ENCODE measurements around the gene PDGFD. TPM values are rescaled to one million over a fixed set of nuclear protein-coding genes. Genes with fewer than 3 reads are reported as not detected.

PDGFD gene
- total RNA-seq, 1 donor from 2014 or later: 0.49 TPM

DNA sequence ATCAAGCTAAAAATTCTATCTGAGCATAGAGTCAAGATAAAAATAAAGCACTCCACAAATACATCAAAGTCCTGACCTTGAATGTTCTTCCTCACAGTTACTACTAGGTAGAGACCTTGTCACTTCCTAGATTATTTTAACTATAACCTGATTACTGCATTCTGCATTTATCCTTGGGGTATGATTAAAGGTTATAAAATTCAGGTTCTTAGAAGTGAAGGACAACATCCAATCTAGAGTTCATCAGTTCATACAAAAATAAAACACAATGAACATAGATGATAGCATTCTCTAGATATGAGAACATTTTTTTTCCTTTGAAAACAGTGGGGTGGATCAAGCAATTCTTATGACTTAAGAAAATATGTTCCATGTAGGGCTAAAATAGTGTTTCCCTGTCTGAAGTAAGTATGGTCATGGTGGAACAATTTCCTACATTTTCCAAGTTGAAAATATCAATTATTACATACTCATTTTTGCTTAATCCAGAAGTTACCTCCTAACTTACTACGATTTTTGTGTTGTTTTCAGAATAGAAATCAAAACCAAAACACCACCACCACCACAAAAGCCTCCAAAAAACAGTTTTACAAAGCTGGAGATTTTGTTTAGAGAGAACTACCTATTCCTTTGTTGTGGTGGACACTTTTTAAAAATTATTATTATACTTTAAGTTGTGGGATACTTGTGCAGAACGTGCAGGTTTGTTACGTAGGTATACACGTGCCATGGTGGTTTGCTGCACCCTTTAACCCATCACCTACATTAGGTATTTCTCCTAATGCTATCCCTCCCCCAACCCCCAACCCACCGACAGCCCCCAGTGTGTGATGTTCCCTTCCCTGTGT, 239.6 kb downstream of the PDGFD start:
- Mint-ChIP-seq H3K4me1 (ENCODE audit: low read depth, unreplicated experiment) (no peaks in the 10 kb centered on the region), H3K27ac (ENCODE audit: unreplicated experiment) (no peak overlapping the region), H3K4me3 (ENCODE audit: unreplicated experiment) (no peak overlapping the region), H3K9me3 (ENCODE audit: unreplicated experiment) (no peaks in the 10 kb centered on the region), H3K27me3 (ENCODE audit: unreplicated experiment) (no peaks in the 10 kb centered on the region), H3K36me3 (ENCODE audit: unreplicated experiment) (no peaks in the 10 kb centered on the region)
- TF ChIP-seq, protein P1, sequence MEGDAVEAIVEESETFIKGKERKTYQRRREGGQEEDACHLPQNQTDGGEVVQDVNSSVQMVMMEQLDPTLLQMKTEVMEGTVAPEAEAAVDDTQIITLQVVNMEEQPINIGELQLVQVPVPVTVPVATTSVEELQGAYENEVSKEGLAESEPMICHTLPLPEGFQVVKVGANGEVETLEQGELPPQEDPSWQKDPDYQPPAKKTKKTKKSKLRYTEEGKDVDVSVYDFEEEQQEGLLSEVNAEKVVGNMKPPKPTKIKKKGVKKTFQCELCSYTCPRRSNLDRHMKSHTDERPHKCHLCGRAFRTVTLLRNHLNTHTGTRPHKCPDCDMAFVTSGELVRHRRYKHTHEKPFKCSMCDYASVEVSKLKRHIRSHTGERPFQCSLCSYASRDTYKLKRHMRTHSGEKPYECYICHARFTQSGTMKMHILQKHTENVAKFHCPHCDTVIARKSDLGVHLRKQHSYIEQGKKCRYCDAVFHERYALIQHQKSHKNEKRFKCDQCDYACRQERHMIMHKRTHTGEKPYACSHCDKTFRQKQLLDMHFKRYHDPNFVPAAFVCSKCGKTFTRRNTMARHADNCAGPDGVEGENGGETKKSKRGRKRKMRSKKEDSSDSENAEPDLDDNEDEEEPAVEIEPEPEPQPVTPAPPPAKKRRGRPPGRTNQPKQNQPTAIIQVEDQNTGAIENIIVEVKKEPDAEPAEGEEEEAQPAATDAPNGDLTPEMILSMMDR (IDR thresholded peaks at IDR 0.05; ENCODE audit: partially characterized antibody, unreplicated experiment): no peak
- DNase-seq: no peak

DNA sequence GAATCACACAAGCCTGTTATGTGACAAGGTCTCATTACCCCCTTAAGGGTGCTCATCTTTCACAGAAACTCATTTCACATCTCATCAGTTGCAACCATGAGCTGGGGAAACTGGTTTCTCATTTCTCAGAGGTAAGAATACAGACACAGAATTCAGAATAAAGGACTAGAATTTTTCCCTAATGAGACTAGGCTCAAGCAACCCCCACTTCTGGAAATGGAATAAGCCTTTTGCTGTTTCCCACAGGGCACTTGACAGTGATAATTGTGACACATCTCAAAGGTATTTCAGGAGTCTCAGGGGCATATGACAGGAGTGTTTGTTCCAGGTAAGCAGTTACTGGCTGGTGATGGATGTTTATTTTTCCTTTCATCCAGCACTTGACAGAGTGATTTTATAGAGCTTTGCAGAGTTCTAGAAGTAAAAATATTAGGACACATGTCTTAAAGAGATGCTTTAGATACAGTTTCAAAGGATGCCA, 240.5 kb downstream of the PDGFD start:
- no peaks in the 10 kb centered on the region for H3K9me3 Mint-ChIP-seq (ENCODE audit: unreplicated experiment)

DNA sequence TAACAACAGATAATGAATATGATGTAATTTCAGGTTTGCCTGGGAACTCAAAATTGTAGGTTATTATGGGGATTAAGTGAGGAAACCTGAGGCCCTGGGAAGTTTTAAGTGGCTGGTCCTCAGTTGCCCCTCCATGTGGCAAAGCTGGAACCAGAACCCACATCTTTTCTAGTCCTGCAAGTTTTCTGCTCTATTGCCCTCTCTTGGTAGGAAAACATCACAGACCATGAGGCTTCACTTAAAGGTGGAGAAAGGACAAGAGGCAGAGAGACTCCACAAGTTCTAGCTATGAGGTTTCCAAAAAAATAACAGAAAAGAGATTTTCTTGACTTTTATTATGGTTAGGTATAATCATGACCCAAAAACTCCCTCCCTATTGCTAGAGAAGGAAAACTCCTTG, 243.0 kb downstream of the PDGFD start:
- no peak for DNase-seq
- Mint-ChIP-seq H3K27me3 (ENCODE audit: unreplicated experiment) (no peaks in the 10 kb centered on the region), H3K36me3 (ENCODE audit: unreplicated experiment) (no peaks in the 10 kb centered on the region), H3K27ac (ENCODE audit: unreplicated experiment) (no peak overlapping the region), H3K4me1 (ENCODE audit: low read depth, unreplicated experiment) (no peaks in the 10 kb centered on the region), H3K4me3 (ENCODE audit: unreplicated experiment) (no peak overlapping the region), H3K9me3 (ENCODE audit: unreplicated experiment) (no peaks in the 10 kb centered on the region)
- TF ChIP-seq, protein P1 (IDR thresholded peaks at IDR 0.05; ENCODE audit: partially characterized antibody, unreplicated experiment): no peak

More for the DNA sequence above, 240.5 kb downstream of the PDGFD start:
- no peaks in the 10 kb centered on the region for H3K4me1 Mint-ChIP-seq (ENCODE audit: low read depth, unreplicated experiment)
- TF ChIP-seq, protein P1 (IDR thresholded peaks at IDR 0.05; ENCODE audit: partially characterized antibody, unreplicated experiment): no peak
- no peak overlapping the region for H3K27ac Mint-ChIP-seq (ENCODE audit: unreplicated experiment)
- H3K4me3 Mint-ChIP-seq (ENCODE audit: unreplicated experiment): no peak overlapping the region
- no peaks in the 10 kb centered on the region for H3K27me3 Mint-ChIP-seq (ENCODE audit: unreplicated experiment)
- DNase-seq: no peak
- H3K36me3 Mint-ChIP-seq (ENCODE audit: unreplicated experiment): no peaks in the 10 kb centered on the region

DNA sequence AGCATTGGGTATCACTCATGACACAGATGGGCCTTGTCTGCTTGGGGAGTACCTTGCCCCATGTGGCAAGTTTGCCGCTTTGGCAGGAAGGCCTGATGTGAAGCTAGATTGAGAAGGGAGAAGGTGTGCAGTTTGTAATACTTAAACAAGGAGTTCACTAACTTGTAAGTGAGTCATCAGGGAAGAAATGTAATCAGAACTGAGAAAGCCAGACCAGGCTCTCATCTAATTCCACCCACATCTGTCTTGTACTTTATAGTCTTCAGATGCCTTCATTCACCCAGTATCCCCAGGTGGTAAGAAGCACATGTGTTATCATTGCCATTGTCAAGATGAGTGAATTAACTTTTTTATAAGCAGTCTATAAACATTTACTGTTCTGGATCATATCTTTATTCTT, 243.5 kb downstream of the PDGFD start:
- Mint-ChIP-seq H3K4me1 (ENCODE audit: low read depth, unreplicated experiment) (no peaks in the 10 kb centered on the region), H3K9me3 (ENCODE audit: unreplicated experiment) (no peaks in the 10 kb centered on the region), H3K4me3 (ENCODE audit: unreplicated experiment) (no peak overlapping the region), H3K27me3 (ENCODE audit: unreplicated experiment) (no peaks in the 10 kb centered on the region), H3K27ac (ENCODE audit: unreplicated experiment) (no peak overlapping the region), H3K36me3 (ENCODE audit: unreplicated experiment) (no peaks in the 10 kb centered on the region)
- DNase-seq: no peak
- TF ChIP-seq, protein P1 (IDR thresholded peaks at IDR 0.05; ENCODE audit: partially characterized antibody, unreplicated experiment): no peak

DNA sequence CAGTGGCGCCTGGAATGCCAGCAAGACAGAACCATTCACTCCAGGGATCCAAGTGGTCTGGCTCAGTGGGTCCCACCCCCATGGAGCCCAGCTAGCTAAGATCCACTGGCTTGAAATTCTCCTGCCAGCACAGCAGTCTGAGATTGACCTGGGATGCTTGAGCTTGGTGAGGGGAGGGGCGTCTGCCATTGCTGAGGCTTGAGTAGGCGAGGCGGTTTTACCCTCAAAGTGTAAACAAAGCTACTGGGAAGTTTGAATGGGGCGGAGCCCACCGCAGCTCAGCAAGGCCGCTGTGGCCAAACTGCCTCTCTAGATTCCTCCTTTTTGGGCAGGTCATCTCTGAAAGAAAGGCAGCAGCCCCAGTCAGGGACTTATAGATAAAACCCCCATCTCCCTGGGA, 253.2 kb downstream of the PDGFD start:
- Mint-ChIP-seq H3K27me3 (ENCODE audit: unreplicated experiment) (peaks cover 2% of the 10 kb centered on the region), H3K9me3 (ENCODE audit: unreplicated experiment) (peaks cover 4% of the 10 kb centered on the region), H3K4me3 (ENCODE audit: unreplicated experiment) (no peak overlapping the region), H3K36me3 (ENCODE audit: unreplicated experiment) (peaks cover 7% of the 10 kb centered on the region), H3K4me1 (ENCODE audit: low read depth, unreplicated experiment) (no peaks in the 10 kb centered on the region), H3K27ac (ENCODE audit: unreplicated experiment) (no peak overlapping the region)
- DNase-seq: no peak
- TF ChIP-seq, protein P1 (IDR thresholded peaks at IDR 0.05; ENCODE audit: partially characterized antibody, unreplicated experiment): no peak
